Measurements from ENCODE around the gene THSD7B.

DNA sequence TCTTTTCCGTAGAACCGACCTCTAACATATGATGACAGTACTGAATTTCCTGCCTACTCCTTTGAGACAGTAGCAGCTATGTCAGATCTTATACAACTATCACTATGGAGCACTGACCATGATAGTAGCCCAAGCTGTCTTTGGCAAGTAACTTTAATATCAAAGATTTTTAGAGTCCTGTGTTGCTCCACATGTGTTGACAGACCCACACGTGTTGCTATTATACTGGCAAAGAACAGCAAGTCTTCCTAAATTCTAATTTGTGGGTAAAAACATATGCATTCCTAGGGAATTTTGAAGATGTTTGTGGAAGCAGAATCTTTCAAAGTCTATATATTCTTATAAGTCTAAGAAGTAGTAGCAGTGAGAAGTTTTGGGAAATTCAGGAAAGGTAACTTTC is 953.4 kb downstream of the THSD7B start:
- no peak for TF ChIP-seq POLR2A (IDR thresholded peaks at IDR 0.05)
- TF ChIP-seq, protein P1, sequence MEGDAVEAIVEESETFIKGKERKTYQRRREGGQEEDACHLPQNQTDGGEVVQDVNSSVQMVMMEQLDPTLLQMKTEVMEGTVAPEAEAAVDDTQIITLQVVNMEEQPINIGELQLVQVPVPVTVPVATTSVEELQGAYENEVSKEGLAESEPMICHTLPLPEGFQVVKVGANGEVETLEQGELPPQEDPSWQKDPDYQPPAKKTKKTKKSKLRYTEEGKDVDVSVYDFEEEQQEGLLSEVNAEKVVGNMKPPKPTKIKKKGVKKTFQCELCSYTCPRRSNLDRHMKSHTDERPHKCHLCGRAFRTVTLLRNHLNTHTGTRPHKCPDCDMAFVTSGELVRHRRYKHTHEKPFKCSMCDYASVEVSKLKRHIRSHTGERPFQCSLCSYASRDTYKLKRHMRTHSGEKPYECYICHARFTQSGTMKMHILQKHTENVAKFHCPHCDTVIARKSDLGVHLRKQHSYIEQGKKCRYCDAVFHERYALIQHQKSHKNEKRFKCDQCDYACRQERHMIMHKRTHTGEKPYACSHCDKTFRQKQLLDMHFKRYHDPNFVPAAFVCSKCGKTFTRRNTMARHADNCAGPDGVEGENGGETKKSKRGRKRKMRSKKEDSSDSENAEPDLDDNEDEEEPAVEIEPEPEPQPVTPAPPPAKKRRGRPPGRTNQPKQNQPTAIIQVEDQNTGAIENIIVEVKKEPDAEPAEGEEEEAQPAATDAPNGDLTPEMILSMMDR (IDR thresholded peaks at IDR 0.05) = no peak
- no peak for TF ChIP-seq POLR2AphosphoS5 (IDR thresholded peaks at IDR 0.05)

Data from prostate gland (tissue), 2 donors.